Epithelial cell of alveolus of lung (primary cell): ENCODE data around the gene ABR. TPM values are rescaled to one million over a fixed set of nuclear protein-coding genes. Genes with fewer than 3 reads are reported as not detected.

ENCODE experiments used
- total RNA-seq: library from RNA; depleted of rRNA; stranded (reverse); fragments of >200 nt; gene quantifications from 2 replicates; pipeline ENCODE4 v1.2.1, GENCODE V29; 2015

The ABR gene
- 21.9 and 45.6 TPM in 2 replicates for total RNA-seq

DNA sequence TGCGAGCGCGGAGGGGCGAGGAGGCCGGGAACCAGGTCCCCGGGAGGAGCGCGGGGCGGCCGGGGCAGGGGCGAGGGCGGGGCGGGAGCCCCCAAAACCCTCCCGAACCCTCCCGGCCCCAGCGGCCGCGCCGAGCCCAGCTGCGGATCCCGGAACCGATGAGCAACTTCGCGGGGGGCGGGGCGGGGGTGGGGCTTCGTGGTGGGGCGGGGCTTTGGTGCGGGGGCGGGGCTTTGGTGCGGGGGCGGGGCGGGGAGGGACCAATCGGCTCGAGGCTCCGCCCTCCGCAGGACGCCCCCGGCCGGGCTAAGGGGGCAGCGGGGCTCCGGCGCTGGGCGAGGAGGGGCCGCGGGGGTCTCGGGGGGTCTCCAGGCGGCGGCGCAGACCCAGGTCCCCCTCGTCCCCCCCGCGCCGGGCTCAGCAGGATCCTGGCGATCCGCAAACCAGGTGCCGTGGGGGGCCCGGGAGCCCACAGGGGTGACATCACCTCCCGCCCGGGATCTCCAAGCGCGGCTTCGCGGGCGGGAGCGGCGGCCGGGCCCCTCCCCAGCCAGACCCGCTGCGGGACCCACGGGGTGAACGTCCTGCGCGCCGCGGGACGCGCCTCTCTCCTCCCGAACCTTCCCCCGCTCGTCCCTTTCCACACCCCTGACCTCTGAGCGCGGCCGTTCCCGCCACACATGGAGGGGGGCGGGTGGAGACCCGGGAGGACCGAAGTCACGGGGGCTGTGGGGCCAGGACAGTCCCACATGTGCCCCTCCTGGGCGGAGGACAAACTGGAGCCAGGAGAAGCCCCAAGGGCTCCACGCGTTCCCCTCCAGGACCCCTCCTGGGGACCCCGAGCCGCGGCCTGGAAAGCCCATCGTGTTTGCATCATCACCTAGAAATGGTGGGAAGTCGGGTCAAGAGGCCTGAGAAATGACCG lies at the start of gene ABR:
Gene ABR (minus strand): TSS at position 164 of the 925 bp plus-strand sequence. CDS start 254 bp downstream, outside the sequence.

DNA sequence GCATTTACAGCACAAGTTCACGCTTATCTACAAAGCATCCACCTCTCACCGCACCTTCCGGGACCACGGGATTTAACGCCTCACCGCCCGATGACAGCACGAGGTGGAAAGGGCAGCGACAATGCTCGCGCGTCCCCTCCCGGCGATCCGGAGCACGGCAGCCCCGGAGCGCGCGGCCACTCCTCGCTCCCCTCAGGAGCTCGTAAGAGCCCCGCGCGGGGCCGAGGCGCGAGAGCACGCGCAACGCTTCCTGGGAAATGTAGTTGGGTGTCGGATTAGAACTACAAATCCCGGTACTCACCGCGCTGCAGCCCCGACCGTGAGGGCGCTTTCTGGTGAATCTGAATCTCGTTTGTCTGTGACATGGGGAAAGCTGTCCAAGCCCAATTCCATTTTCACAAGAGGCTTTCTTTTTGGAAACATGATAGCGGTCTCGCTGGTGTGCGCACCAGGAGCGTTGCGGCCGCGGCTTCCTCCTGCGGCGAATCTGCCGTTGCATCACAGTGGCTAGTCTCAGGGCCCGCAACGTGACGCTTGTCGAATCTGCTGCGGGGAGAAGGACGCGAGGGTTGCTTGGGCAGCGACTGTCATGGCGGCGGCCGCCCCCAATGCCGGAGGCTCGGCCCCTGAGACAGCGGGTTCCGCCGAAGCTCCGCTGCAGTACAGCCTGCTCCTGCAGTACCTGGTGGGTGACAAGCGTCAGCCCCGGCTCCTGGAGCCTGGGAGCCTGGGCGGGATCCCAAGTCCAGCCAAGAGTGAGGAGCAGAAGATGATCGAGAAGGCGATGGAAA lies 183.0 kb downstream of the ABR start, which contains the start of gene TIMM22:
Gene TIMM22 (plus strand): TSS at position 576 of the 791 bp plus-strand sequence. CDS start 14 bp downstream, at position 590.

DNA sequence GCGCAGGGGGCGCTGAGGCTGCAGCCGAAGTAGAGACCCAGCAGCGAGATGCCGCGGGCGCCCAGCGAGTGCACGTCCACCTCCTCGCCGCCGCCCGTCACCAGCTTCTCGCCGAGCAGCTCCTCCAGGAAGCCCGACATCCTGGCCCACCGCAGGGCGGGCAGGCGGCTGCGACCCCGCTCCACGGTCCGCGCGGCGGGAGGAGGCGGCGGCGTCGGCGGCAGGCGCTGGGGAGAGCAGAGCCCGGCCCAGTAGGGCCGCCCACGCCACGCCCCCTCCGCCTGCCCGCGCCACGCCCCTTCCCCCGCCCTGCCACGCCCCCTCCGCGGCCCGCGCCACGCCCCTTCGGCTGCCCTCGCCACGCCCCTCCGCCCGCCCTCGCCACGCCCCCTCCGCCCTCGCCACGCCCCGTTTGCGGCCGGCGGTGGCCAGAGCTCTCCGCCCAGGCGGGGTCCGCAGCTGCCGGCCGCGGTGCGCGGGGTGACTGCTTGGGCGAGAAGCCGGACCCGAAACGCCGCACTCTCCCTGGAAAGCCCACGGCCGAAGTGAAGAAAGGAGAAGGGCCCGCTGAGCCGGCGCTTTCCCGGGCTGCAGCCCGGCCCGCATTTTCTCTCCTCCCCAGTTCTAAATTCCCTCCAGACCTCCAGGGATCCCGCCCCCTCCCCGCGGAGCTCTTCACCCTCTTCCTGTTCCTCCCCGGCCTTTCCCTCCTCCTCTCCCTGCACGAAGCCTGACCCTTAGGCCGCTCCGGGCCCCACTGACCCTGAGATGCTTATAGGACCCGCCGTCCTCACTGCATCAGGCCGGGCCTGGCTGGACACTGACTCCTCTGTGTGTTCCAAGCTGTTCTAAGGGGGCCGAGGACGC lies 200.0 kb downstream of the ABR start, which contains the start of gene NXN:
Gene NXN (minus strand): TSS at position 238 of the 867 bp plus-strand sequence.

Other genes starting within 250 kb of the ABR start
- 16.4 and 61.2 TPM in 2 replicates for gene NXN, start 200.2 kb downstream of the ABR start, total RNA-seq
- gene TIMM22, start 182.9 kb downstream of the ABR start, total RNA-seq, result 11.0 and 20.9 TPM in 2 replicates
- not detected in 2 replicates for gene BHLHA9, start 90.5 kb upstream of the ABR start, total RNA-seq
- gene TRARG1, start 99.7 kb upstream of the ABR start, total RNA-seq, result not detected in 2 replicates
- 641 and 835 TPM in 2 replicates for gene YWHAE, start 220.2 kb upstream of the ABR start, total RNA-seq